Ovary (tissue), 9 donors: ENCODE results near the gene CXCR4. TPM values are rescaled to one million over a fixed set of nuclear protein-coding genes. Genes with fewer than 3 reads are reported as not detected.

Experiments used
- DNase-seq, 5 donors: peaks; one replicate each; pipeline ENCODE4 v3.0.0-alpha.2; 2019 to 2020
- H3K27ac ChIP-seq, 2 donors: fragments of 200-600 bp; one replicate each; pipeline versions ENCODE4 v1.5.1 to v1.8.0; 2019 to 2022
- H3K27me3 ChIP-seq: fragments of 200-600 bp; one replicate; pipeline ENCODE4 v1.8.0; 2022
- H3K36me3 ChIP-seq: fragments of 200-600 bp; sonication (generic); one replicate; pipeline ENCODE4 v1.5.1; 2019
- H3K4me1 ChIP-seq: one replicate; pipeline ENCODE4 v1.8.1; 2013; ENCODE audit warnings: mild to moderate bottlenecking, moderate library complexity; ENCODE audit not compliant: insufficient read depth
- H3K4me3 ChIP-seq: fragments of 200-600 bp; sonication (generic); one replicate; pipeline ENCODE4 v1.5.1; 2017
- H3K9me3 ChIP-seq, 2 donors: fragments of 200-600 bp in 1 of 2; sonication (generic) in 1 of 2; one replicate each; pipeline versions ENCODE4 v1.5.1 to v1.8.1; 2013 to 2019; ENCODE audit warnings: mild to moderate bottlenecking in 1 of 2, moderate library complexity in 1 of 2
- CTCF ChIP-seq, 3 donors: fragments of 450-650 bp in 2 of 3; fragments of 200-600 bp in 1 of 3; IDR thresholded peaks; one replicate each; pipeline versions ENCODE4 v1.5.1 to v1.8.0; 2016 to 2022; ENCODE audit warnings: antibody characterized with exemption in 3 of 3, mild to moderate bottlenecking in 1 of 3
- EP300 ChIP-seq: sonication (generic); formaldehyde crosslinking; IDR thresholded peaks from one replicate; pipeline ENCODE4 v1.6.1; 2017; ENCODE audit warnings: antibody characterized with exemption
- POLR2A ChIP-seq: fragments of 450-650 bp; IDR thresholded peaks from one replicate; pipeline ENCODE4 v1.6.1; 2017; ENCODE audit warnings: antibody characterized with exemption, mild to moderate bottlenecking, moderate library complexity
- WGBS, 3 donors: extraction: QIAGEN DNeasy Blood & Tissue Kit in 1 of 3; methylation state at CpG; one replicate each; pipeline versions ENCODE4 v1.1.5 to v1.1.7; 2013 to 2017; 5-methylcytosine and 5-hydroxymethylcytosine counted together
- intact Hi-C, 4 donors: fragments of 100-400 bp; cut with DNase I; formaldehyde crosslinking; loops; one replicate each; pipeline versions ENCODE4 v1.11.0 to v1.15.1; 2022 to 2023
- polyA plus RNA-seq, 2 donors: library from polyadenylated mRNA; stranded (reverse); fragments of 200-250 nt in 1 of 2; fragments of 350-450 nt in 1 of 2; fragmentation: Illumina TruSeq in 1 of 2; extraction: RNeasy Lipid Tissue Mini Kit (QIAGEN cat#74804) in 1 of 2; gene quantifications; one replicate each; pipeline ENCODE4 v1.2.3, GENCODE V29; 2013 to 2014
- total RNA-seq, 7 donors: library from RNA; depleted of rRNA in 2 of 7; stranded (reverse); fragments of >200 nt in 2 of 7; fragmentation: NEBNext Ultra II Directional in 3 of 7; extraction: Animal tissue kit (Norgen Biotek cat#: 25700) in 3 of 7; gene quantifications; one replicate each; pipeline versions ENCODE4 v1.1.0 to v1.2.4, GENCODE V29; 2016 to 2023
- donor health status: DM: no; HTN: no; CAD: no; lungs with moderate emphysema.
- donor health status: DM: no; HTN: no; CAD: no.
- donor health status: Bipolar disorder and iron deficiency.
- donor health status: DM: yes; HTN: yes; CAD: no.
- donor health status: DM: no; HTN: no; CAD: no.
- donor health status: DM: yes; HTN: yes; CAD: no.

Gene CXCR4
- total and polyA plus RNA-seq, 9 donors = 2.7 to 33.0 (median 8.9) TPM

DNA sequence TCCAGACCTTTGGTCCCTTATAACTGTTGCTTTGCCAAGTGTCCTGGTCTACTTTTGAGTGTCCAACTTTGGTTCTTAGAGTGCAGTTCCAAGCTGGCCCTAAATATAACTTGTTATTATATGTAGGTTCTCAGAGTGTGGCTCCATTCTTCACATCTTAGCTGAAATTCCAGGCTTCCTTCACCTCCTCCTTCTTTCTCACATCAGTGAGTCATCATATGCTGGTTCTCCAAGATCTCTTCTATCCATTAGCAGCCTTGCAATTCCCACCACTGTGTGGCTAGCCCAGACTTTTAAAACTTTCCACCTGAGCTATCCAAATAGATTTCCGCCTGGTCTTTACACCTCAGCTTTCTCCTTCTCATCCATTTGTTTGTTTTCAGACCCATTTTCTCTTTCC is 12.6 kb upstream of the CXCR4 start:
- Histone ChIP-seq H3K4me1 (no peaks in the 10 kb centered on the region), H3K36me3 (no peaks in the 10 kb centered on the region), H3K9me3 (no peaks in the 10 kb centered on the region), H3K27me3 (no peaks in the 10 kb centered on the region), H3K4me3 (no peak overlapping the region), H3K27ac (no peak overlapping the region)
- intact Hi-C loops = no loop called here
- DNase-seq = no peak
- no peak for TF ChIP-seq CTCF (IDR thresholded peaks at IDR 0.05)
- no peak for TF ChIP-seq POLR2A
- TF ChIP-seq EP300 = no peak
- WGBS, 3 donors = 88 to 97% (median 96%) methylated on average over 1 of the region's 1 CpG

- intact Hi-C loops = no loop called here
- TF ChIP-seq EP300 = no peak
- TF ChIP-seq POLR2A = no peak
- no peak for TF ChIP-seq CTCF (IDR thresholded peaks at IDR 0.05)
Observed at GRCh38 chr2:136130045-136130444, 12.1 kb upstream of the CXCR4 start.

DNA sequence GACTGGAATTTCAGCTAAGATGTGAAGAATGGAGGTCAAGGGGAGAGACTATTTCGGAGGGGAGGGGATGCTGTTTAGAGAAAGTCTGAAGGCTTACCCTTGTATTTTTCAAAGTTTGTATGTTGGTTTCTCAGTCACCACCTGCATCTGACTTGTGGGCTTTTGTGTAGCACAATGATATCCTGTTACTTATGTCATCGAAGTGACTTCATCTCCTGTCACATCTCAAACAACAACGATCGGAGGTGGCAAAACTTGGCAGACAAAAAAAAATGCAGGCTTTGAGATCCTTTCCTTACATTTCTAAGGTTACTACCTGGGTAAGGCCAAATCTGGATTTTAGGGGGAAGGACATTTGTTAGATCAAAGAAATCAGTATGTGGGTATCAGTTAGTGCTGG is 11.7 kb upstream of the CXCR4 start:
- WGBS, 3 donors = 84 to 87% (median 86%) methylated on average over 4 of the region's 4 CpGs
- intact Hi-C loops = no loop called here
- H3K36me3 ChIP-seq = no peaks in the 10 kb centered on the region
- no peak for DNase-seq
- no peaks in the 10 kb centered on the region for H3K9me3 ChIP-seq
- no peak for TF ChIP-seq CTCF (IDR thresholded peaks at IDR 0.05)
- TF ChIP-seq POLR2A = no peak
- TF ChIP-seq EP300 = no peak
- no peak overlapping the region for H3K27ac ChIP-seq
- no peaks in the 10 kb centered on the region for H3K27me3 ChIP-seq
- H3K4me3 ChIP-seq = no peak overlapping the region
- no peaks in the 10 kb centered on the region for H3K4me1 ChIP-seq

More at GRCh38 chr2:136130045-136130444, 12.1 kb upstream of the CXCR4 start:
- no peaks in the 10 kb centered on the region for H3K9me3 ChIP-seq
- H3K27me3 ChIP-seq = no peaks in the 10 kb centered on the region
- H3K36me3 ChIP-seq = no peaks in the 10 kb centered on the region
- no peaks in the 10 kb centered on the region for H3K4me1 ChIP-seq
- no peak overlapping the region for H3K27ac ChIP-seq
- WGBS, 3 donors = 60 to 82% (median 79%) methylated on average over 3 of the region's 3 CpGs
- no peak overlapping the region for H3K4me3 ChIP-seq
- DNase-seq = no peak

GRCh38 chr2:136128905-136129304 is 11.0 kb upstream of the CXCR4 start:
- no peak for DNase-seq
- H3K4me1 ChIP-seq = no peaks in the 10 kb centered on the region
- H3K9me3 ChIP-seq = no peaks in the 10 kb centered on the region
- H3K36me3 ChIP-seq = no peaks in the 10 kb centered on the region
- H3K4me3 ChIP-seq = no peak overlapping the region
- intact Hi-C loops = no loop called here
- 36 to 56% (median 46%) methylated on average over 1 of the region's 1 CpG for WGBS, 3 donors
- no peak overlapping the region for H3K27ac ChIP-seq
- H3K27me3 ChIP-seq = no peaks in the 10 kb centered on the region
- no peak for TF ChIP-seq EP300

DNA sequence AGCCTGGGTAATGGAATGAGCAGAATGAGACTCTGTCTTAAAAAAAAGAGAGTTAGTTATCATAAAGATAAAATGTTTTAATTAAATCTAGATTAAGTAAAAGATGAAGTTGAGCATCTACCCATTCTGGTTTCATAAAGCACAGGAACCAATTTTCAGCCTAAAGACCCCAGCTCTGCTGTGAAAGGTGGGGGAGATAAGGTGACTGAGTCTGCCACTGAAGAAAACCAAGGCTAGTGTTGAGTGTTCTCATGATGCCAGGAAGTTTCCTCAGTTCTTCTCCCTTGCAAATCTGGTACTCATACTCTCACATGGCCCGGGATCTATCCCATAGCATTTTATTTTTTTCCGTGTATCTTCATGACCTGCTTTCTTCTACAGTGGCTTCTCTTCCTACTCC is 10.4 kb upstream of the CXCR4 start:
- intact Hi-C loops = no loop called here
- Histone ChIP-seq H3K27ac (no peak overlapping the region), H3K27me3 (no peaks in the 10 kb centered on the region), H3K4me1 (no peaks in the 10 kb centered on the region), H3K9me3 (no peaks in the 10 kb centered on the region), H3K4me3 (no peak overlapping the region), H3K36me3 (no peaks in the 10 kb centered on the region)
- no peak for DNase-seq
- no peak for TF ChIP-seq CTCF (IDR thresholded peaks at IDR 0.05)
- no peak for TF ChIP-seq POLR2A
- no peak for TF ChIP-seq EP300
- 93 to 97% (median 94%) methylated on average over 2 of the region's 2 CpGs for WGBS, 3 donors
